GM18511 (cell line): Measurements from ENCODE around the gene C11orf54.
"Not testable (repeated sequence)": the region's sequence is repeated elsewhere in the genome, so short reads cannot be mapped to it uniquely, and the experiment has no call there.

Source experiments
- ATAC-seq: cut with Tn5 transposase; IDR thresholded peaks from one replicate; pipeline ENCODE4 v1.9.1; 2021; ENCODE audit warnings: mild to moderate bottlenecking, moderate library complexity; ENCODE audit not compliant: unreplicated experiment

The C11orf54 gene

DNA sequence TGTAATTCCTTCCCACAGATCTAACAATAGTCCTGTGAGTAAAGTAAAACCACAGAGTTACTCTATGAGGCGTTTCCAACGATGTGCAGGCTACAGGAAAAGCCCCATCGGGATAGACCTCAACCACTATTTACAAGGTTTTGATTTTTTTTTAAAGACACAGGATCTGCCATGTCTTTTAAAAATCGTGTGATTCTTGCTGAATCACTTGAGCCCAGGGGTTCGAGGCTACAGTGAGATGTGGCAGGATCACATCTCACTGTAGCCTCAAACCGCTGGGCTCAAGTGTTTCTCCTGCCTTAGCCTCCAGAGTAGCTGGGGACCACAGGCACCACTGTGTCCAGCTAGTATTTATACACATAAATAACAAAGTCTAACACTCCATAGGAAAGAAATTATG, 8.0 kb upstream of the C11orf54 start:
- no peak for ATAC-seq

- ATAC-seq, result no peak
Measured at GRCh38 chr11:93734427-93735222, 6.8 kb upstream of the C11orf54 start.

GRCh38 chr11:93735627-93736026, 5.8 kb upstream of the C11orf54 start:
- ATAC-seq, result no peak

DNA sequence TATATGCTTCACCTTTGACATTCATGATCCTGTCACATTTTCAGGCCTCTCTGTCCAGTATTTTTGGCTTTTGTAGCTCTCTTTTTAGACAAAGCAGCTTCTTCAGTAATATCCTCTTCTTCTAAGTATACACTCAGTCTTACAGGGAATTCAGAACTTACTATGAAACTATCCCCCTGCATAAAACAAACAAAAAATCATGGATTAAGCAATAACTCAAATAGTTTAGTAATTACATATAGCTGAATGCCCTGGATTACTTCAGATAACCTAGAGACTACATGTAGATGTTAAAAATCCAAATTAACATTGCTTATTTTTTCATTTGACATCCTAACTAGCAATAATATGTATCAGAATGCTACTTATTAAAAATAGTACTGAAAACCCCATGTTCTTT, 5.3 kb upstream of the C11orf54 start:
- ATAC-seq, result no peak

DNA sequence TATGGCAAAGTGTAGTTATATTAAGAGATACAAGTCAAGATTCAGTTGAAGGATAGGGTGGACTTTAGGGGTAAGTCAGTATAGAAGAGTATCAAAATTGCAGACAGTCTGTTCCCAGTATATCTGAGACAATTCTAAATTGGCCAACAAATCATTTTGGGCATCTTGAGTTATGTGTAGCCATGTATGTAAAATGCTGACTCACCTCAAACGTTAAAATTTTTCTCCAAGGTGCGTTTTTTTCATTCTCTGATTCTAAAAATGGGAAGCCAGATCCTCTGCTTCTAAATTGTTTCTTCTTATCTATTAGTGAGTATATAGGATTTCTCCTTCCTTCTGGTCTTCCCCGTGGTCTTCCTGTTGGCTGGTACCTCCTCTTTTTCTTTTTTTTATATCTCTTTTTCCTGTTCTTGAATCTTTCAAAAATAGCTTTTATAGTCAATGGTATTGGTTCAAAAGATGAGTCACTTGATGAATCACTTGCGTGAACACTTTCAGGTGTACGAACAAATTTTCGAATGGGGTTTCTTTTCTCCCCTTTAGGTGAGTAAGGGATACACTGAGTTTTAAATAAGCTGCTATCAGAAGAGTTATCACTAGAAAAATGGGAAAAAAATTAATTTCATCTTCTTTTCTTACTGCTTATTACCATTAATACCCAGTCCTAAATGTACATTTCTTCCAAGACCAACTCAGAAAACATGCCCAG, 3.4 kb upstream of the C11orf54 start:
- ATAC-seq, result no peak

DNA sequence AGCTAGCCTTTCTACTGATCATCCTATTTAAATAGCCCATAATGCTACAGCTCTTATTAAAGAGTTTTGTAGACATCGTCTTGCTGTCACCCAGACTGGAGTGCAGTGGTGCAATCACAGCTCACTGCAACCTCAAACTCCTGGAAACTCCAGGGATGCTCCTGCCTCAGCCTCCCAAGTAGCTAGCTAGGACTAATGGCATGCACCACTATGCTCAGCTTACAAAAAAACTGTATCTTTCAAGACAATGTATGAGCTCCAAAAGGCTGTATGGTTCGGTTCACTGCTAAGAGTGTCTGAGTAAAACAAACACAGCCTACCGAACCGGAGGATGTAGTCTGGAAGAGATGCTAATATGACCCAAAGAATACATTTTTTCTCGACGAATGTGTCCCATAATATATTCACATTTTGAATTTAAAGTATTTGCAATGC, 2.8 kb upstream of the C11orf54 start:
- no peak for ATAC-seq

DNA sequence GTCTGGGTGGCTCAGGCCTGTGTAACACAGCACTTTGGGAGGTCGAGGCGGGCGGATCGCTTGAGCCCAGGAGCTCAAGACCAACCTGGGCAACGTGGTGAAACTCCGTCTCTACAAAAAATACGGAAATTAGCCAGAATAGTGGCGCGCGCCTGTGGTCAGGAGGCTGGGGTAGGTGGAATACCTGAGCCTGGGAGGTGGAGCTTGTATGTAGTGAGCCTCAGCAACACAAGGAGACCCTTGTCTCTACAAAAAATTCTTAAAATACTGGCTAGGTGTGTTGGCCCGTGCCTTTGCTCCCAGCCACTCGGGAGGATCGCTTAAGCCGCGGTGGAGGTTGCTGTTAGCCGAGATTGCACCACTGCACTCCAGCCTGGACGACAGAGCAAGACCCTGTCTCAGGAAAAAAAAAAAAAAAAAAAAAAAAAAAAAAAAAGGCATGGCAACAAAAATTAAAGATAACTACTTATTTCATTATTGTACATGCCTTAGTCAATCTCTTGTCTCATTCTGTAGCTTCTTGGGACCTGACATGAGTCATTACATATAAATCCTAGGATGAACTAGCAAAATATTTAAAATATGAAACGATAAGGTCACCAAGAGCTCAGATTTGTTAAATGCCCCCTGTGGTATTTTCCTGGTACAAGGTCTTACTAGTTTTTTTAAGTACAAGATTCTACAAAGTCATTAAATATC, 1.3 kb upstream of the C11orf54 start:
- ATAC-seq, result peak; percentile 12

DNA sequence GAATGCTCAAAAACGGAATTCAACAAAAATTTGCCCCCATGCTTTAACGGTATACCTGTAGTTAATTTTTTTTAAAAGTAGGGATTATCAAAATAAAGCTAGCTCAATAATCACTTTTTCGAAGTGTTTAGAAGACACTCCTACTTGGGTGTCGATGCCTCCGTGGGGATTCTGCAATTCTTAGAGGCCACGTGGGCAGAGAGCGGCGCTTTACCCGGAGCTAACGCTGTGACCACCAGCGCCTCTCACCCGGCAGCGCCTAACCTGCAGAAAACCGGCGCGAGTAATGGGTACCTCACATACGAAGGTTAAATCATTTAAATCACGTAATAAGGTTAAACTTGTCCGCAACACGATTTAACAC, 760 bp upstream of the C11orf54 start:
- peak; percentile 49 for ATAC-seq

- peak; percentile 20 for ATAC-seq
Measured at GRCh38 chr11:93741882-93742226, 382 bp downstream of the C11orf54 start.

GRCh38 chr11:93743291-93743690, 1.8 kb downstream of the C11orf54 start:
- ATAC-seq, result no peak

GRCh38 chr11:93744669-93745004, 3.2 kb downstream of the C11orf54 start:
- no peak for ATAC-seq

DNA sequence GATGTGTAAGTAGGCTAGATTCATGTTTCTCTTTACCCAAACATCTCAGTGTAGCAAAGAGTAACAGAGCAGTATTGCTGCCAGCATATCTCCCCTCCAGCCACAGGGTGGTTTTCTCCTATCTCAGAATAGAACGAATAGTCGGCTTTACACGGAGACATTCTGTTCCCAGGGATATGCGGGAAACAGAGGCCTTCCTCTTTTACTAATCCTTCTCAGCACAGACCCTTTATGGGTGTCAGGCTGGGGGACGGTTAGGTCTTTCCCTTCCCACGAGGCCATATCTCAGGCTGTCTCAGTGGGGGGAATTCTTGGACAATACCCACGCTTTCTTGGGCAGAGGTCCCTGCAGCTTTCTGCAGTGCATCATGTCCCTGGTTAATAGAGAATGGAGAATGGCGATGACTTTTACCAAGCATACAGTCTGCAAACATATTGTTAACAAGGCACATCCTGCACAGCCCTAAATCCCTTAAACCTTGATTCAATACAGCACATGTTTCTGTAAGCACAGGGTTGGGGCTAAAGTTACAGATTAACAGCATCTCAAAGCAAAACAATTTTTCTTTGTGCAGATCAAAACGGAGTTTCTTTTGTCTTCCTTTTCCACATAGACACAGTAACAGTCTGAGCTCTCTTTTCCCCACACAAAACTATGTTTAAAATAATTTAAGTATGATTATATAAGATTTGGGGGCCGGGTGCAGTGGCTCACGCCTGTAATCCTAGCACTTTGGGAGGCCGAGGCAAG, 3.7 kb downstream of the C11orf54 start:
- not testable (repeated sequence) for ATAC-seq

DNA sequence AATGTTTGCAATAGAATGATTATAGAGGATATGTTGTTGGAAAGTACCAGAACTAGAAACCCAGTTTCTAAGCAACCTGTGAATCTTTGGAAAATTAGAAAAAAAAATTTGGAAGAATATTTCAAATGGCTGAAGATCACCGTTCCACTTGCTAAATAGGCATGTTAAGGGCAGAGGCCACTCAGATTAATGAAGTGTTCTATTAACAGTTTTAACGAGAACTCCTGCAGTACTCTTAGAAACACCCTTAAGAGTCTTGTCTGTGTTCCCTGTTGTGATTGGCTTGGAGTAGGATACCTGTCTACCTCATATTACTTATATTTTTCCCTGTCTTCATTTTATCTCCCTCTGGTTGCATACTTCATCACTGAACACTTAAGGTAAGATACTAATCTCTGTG, 4.6 kb downstream of the C11orf54 start:
- no peak for ATAC-seq

DNA sequence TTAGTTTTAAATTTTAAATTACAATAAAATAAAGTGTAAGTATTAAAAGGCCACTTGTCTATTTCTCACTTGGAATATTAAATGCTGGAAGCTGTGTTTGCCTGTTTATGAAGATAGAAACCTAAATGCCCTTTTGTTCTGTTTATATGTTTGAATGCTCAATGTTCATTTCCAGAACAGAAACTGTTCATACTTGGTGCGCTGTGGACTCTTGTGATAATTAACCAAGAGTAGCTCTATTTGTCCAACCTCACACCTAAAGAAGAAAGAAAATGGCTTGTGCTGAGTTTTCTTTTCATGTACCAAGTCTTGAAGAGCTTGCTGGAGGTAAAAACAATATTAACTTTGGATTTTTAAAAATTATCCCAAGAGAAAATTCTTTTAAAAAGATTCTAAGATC, 5.7 kb downstream of the C11orf54 start:
- peak; percentile 94 for ATAC-seq

GRCh38 chr11:93751001-93751400, 9.5 kb downstream of the C11orf54 start:
- no peak for ATAC-seq

DNA sequence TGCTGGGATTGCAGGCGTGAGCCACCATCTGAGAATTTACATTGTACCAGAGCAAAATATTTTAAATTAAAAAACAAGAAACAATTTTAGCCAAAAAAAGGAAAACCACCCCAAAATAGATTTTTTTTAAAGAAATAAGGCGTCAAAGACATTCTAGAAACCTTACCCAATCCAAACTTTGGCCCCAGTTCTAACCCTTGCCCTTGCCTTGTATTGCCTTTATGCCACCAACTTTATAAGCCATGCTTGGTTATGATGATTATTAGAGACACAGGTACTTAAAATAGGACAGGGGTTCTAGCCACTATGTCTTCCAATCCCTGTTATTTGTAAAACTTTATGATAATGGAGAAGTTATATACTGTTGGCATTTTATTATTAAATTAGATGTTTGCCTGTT, 11.8 kb downstream of the C11orf54 start:
- no peak for ATAC-seq

GRCh38 chr11:93756748-93757147, 15.3 kb downstream of the C11orf54 start:
- ATAC-seq, result peak; percentile 68

GRCh38 chr11:93757301-93757700, 15.8 kb downstream of the C11orf54 start:
- peak; percentile 6 for ATAC-seq

DNA sequence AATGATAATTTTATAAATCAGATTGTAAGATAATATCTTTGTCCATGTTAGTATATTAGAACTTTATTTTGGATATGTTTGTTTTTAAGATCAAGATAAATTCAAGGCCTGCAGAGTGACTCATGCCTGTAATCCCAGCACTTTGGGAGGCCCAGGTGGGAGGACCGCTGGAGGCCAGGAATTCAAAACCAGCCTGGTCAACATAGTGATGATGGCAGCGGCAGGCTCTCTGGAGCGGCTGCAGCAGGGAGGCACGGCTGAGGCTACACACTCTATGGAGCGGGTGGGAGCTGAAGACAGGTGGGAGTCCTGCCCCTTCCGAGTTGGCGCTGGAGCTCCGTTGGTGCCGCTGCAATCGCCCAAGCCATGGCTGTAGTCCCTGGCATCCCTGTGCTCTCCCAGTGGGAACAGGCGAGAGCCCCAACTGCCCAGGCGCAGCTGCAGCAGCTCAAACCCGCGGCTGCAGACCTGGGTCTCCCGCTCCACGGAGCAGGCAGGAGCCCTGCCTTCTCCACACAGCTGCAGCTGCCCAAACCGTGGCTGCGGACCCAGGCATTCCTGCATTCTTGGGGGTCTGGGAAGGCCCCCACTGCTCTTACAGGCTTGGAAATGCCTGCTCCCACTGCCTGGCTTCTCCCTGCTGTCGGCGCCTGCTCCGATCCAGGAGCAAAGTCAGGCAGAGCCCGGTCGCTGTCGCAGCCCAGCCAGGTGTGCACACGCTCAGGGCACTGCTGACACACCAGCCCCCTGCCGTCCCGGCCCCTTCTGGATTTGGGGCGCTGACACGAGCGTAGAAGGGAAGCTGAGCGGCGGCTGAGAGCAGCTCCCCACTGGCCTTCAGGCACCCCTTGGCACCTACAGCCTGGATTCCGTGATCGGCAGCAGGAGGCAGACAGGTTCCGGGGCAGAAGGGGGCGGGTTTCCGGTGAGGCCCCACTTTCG, 16.7 kb downstream of the C11orf54 start:
- no peak for ATAC-seq

- not testable (repeated sequence) for ATAC-seq
Measured at GRCh38 chr11:93759123-93759522, 17.7 kb downstream of the C11orf54 start.
